Left hindlimb (tissue), 1 donor: ENCODE data around the gene BPIFB2.

Source experiments
- DNase-seq: peaks from one replicate; pipeline ENCODE4 v3.0.0-alpha.2; 2018

Gene BPIFB2

GRCh38 chr20:33022694-33023438 is 15.4 kb downstream of the BPIFB2 start:
- DNase-seq: no peak

- DNase-seq: no peak
Measured at GRCh38 chr20:33023439-33024242, 16.1 kb downstream of the BPIFB2 start.

- DNase-seq: no peak
Measured at GRCh38 chr20:33024243-33024560, 16.7 kb downstream of the BPIFB2 start.

GRCh38 chr20:33024609-33025317 is 17.3 kb downstream of the BPIFB2 start:
- no peak for DNase-seq

- no peak for DNase-seq
Measured at GRCh38 chr20:33025318-33025876, 17.9 kb downstream of the BPIFB2 start.

- no peak for DNase-seq
Measured at GRCh38 chr20:33026072-33026778, 18.7 kb downstream of the BPIFB2 start.

GRCh38 chr20:33026779-33027759 is 19.6 kb downstream of the BPIFB2 start:
- DNase-seq: no peak

- no peak for DNase-seq
Measured at GRCh38 chr20:33027769-33028751, 20.6 kb downstream of the BPIFB2 start.

GRCh38 chr20:33028875-33029274 is 21.4 kb downstream of the BPIFB2 start:
- no peak for DNase-seq

- DNase-seq: no peak
Measured at GRCh38 chr20:33030076-33030475, 22.6 kb downstream of the BPIFB2 start.

GRCh38 chr20:33030569-33030968 is 23.1 kb downstream of the BPIFB2 start:
- no peak for DNase-seq

- DNase-seq: no peak
Measured at GRCh38 chr20:33031531-33031930, 24.0 kb downstream of the BPIFB2 start, which contains the start of gene BPIFB6. Gene BPIFB6 (plus strand): TSS chr20:33031648. CDS start chr20:33031648, 0 bp downstream.

- no peak for DNase-seq
Measured at GRCh38 chr20:33032555-33032954, 25.1 kb downstream of the BPIFB2 start.

GRCh38 chr20:33033381-33033780 is 25.9 kb downstream of the BPIFB2 start:
- no peak for DNase-seq

GRCh38 chr20:33034115-33034514 is 26.6 kb downstream of the BPIFB2 start:
- no peak for DNase-seq

- no peak for DNase-seq
Measured at GRCh38 chr20:33034901-33035492, 27.5 kb downstream of the BPIFB2 start.

GRCh38 chr20:33037456-33037855 is 30.0 kb downstream of the BPIFB2 start:
- DNase-seq: no peak

- DNase-seq: no peak
Measured at GRCh38 chr20:33038243-33038642, 30.7 kb downstream of the BPIFB2 start.

- DNase-seq: no peak
Measured at GRCh38 chr20:33042430-33042829, 34.9 kb downstream of the BPIFB2 start.
